ENCODE results near the gene ZNRF3.

The ZNRF3 gene

DNA sequence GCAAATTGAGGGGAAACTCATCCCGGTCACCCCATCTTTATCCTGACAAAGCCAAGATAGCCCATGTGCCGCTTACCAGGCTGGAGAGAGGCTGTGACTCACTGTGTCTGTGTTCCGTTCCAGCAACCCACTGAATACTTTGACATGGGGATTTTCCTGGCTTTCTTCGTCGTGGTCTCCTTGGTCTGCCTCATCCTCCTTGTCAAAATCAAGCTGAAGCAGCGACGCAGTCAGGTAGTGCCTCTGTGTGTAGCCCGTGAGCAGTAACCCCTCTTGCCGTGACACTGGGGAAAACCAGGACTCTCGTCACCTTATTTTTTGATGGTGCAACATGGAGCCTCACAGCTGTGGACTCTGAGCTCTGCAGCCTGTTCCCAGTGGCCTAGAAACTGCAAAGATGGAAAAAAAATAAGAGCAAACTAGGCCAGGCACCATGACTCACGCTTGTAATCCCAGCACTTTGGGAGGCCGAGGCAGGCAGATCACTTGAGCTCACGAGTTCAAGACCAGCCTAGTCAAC is 161.3 kb downstream of the ZNRF3 start:
- peak; percentile 62 for DNase-seq

GRCh38 chr22:29048822-29049654 is 165.7 kb downstream of the ZNRF3 start:
- DNase-seq = no peak

GRCh38 chr22:29049655-29050263 is 166.4 kb downstream of the ZNRF3 start:
- DNase-seq = no peak

- no peak for DNase-seq
Observed at GRCh38 chr22:29050457-29050856, 167.1 kb downstream of the ZNRF3 start.

DNA sequence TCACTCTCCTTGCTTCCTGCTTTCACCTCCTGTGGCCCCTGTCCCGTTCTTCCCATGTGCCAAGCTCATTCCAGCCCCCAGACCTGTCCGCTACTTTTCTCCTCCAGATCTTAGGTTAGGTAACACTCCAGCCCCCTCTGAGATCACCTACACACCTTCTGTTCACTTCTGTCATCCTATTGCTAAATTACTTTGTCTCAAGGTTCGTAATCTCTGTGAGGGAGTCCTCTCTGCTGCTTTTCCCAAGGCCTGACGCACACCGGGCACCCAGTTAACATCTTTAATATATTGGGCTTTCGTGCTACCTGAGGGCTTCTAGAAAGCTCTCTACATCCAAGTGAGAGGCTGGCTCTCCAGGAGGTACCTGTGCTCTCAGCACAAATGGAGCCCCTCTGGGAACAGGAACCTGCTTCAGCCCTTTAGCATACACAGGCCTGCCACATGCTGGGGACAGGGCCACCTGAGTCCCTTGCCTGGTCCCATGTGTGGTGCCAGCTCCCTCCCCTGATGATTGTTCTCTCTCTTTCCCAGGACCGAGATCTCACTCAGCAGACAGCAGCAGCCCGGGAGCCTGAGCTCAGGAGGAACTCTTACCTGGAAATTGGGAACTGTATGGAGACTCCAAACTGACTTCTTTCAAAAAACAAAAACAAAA is 169.8 kb downstream of the ZNRF3 start:
- DNase-seq = no peak

GRCh38 chr22:29054251-29054767 is 170.9 kb downstream of the ZNRF3 start:
- DNase-seq = no peak

DNA sequence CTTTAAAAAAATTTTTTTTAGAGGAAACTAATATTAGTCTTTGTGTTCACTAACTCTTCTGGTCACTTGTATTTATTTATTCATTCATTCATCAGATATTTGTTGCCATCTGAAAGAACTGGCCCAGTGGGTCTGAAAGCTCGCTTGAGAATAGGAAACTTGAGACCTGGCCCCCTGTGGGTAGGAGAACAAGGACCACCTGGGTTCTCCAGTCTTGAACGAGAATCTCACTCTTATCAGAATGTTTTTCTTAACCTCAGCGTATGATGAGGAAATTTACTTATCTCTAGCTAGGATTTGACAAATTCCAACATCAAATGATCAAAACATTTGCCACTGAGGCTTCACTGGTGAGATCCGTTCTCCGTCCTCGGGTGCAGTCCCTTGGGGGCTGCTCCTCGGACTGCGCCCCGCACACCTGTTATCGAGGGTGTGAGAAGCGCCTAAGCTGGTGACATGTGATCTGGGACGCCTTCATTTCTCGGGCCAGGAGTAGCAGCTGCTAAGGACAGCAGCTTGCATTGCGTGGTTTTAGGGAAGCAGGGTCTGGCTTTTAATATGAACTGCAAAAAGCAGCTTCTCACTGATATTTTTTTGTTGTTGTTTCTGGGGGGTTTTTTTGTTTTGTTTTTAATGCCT is 171.9 kb downstream of the ZNRF3 start:
- no peak for DNase-seq

DNA sequence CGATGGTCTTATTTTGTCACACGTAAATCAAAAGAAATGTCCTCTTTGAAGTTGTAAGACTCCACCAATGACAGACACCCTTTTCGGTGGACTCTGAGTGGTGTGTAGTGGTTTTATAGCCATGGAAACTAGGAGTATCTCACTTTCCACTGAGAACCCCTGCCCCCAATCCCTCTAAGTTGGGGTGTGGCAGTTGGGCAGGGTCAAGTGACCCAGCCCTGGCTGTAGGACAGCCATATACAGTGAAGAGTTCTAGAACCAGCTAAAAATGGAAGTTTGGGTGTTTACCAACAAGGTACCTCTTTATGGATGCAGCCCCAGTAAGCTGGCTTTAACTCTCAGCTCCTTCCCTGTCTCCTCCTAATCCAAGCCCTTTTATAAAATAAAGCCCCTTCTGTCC is 173.1 kb downstream of the ZNRF3 start:
- no peak for DNase-seq

- DNase-seq = no peak
Observed at GRCh38 chr22:29060251-29060869, 177.0 kb downstream of the ZNRF3 start.

- no peak for DNase-seq
Observed at GRCh38 chr22:29060931-29061330, 177.6 kb downstream of the ZNRF3 start.

DNA sequence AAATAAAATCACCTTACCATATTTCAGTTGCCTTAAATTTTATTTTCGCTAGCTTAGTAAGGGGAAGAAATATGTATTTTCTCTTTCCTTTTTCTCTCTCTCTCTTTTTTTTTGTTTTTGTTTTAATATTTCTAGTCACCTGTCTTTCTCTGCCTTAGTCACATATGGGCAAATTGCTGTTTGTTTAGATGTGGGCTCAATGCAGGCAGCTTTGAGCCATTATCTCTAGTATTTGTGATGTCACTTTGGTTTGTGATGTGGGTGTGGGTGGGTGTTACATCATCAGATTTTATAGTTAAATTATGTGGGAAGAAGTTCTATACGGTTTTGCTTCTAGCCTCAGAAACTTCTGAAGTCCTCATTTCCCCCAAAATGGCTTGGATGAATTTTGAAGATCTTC is 178.4 kb downstream of the ZNRF3 start, which contains the start of gene C22orf31:
TSS of gene C22orf31 (minus strand) at position 59 of the 400 bp plus-strand sequence. CDS start at position 20, 39 bp downstream.
- no peak for DNase-seq

- DNase-seq = no peak
Observed at GRCh38 chr22:29062286-29062821, 179.0 kb downstream of the ZNRF3 start.

DNA sequence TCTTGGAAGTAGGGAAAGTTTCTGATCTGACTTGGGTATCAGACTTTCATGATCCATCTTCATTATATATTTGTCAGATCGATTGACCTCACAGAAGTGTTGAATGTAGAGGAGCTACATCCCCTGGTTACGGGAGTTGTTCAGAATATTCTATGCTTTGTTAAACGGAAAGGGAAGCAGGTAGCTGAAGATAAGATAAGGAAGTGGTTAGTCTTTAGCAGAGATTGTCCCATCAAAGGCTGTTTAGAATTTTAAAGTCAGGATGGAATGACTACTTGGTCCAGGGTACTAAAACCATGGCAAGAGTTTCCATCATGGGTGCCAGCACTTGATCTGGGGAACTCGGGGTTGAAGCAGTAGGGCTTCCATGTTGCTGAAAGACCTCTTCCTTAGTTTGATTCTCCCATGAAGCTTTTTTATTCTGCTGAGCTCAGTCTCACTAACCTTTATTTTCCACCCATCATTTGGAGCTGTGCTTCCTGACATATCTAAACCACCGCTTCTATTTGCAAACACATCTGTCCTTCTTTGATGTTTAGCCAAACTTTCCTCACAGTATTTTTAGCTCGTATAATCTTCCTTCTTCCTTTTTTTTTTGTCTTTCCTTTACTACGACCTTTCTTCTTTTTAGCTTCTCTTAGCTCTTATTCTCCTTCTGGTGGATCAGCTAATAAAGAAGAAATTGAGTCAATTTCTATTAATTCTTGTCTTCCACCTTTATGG is 182.3 kb downstream of the ZNRF3 start:
- DNase-seq = no peak

- no peak for DNase-seq
Observed at GRCh38 chr22:29069463-29069862, 186.1 kb downstream of the ZNRF3 start.

- no peak for DNase-seq
Observed at GRCh38 chr22:29070490-29070889, 187.1 kb downstream of the ZNRF3 start.

DNA sequence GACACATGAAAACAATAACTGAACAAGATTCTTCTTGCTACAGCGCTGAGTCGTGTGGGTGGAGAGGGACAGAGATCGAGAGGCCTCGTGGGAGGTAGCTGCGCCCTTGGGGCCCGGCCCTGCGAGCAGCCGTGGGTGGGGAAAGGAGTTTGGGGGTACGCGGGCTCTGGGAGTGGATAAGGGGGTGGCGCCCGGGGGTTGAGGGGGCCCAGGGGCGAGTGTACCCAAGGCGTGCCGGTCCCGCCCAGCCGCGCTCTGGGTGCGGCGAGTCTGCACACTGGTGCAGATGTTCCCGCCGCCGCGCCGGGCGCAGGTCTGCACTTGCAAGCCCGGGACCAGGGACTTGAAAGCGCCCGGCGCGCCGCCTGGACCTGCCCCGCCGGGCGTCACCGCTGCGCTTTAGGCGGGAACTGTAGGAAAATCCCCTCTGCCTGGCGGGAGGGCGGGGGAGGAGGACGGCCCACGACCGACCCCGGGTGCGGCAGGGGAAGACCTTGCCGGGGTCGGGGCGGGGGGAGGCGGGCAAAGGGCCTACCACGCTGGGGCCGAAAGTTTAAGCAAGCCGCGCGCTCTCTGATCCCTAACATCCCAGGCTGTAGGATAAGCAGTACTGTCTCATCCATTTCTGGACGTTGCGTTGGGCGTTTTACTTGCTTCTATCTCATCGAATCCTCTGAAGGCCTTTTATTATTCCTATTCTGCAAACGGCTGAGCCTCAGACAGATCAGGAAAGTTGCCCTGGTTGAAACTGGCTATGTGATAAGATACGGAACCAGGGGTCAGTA is 188.1 kb downstream of the ZNRF3 start:
- DNase-seq = no peak

GRCh38 chr22:29072193-29072978 is 189.0 kb downstream of the ZNRF3 start:
- peak; percentile 32 for DNase-seq

- no peak for DNase-seq
Observed at GRCh38 chr22:29072979-29073617, 189.7 kb downstream of the ZNRF3 start, which contains the start of gene KREMEN1. TSS of gene KREMEN1 (plus strand) at chr22:29073035. CDS start at chr22:29073131, 96 bp downstream.
